ENCODE data around the gene RAB18.
"Not testable (repeated sequence)": the region's sequence is repeated elsewhere in the genome, so short reads cannot be mapped to it uniquely, and the experiment has no call there.

The RAB18 gene

DNA sequence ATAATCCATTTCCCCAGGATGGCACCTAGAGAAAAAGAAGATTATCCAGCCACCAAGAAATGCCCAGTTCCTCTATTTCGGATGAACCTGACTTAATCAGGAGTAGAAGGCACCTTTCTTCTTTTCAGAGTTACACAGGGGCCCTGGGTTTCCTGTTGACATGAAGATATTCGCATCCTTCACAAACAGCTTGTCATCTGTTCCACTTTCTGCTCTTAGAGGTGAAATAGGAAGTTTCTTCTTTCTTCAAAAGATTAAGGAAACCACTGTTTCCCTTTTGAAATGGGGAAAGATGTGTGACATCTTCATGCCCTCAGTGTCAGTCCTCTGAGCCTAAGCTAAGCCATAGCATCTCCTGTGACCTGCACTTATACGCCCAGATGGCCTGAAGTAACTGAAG lies 39.1 kb upstream of the RAB18 start:
- Histone ChIP-seq H3K9me3 (ENCODE audit: insufficient read depth, low read length) (no peaks in the 10 kb centered on the region), H3K27me3 (ENCODE audit: low read length) (no peaks in the 10 kb centered on the region), H2AFZ (ENCODE audit: low read depth, low read length, severe bottlenecking) (no peak overlapping the region), H3F3A (ENCODE audit: insufficient read depth) (no peaks in the 10 kb centered on the region), H3K9ac (ENCODE audit: low read length) (no peak overlapping the region), H3K4me2 (ENCODE audit: low read depth, low read length, poor library complexity, severe bottlenecking) (no peak overlapping the region), H3K27ac (ENCODE audit: low read depth, low read length) (no peak overlapping the region), H3K4me3 (ENCODE audit: insufficient read depth, low read length, poor library complexity, severe bottlenecking) (no peak overlapping the region), H4K20me1 (ENCODE audit: low read depth, low read length) (no peaks in the 10 kb centered on the region), H3K79me2 (ENCODE audit: insufficient read depth, low read length) (no peaks in the 10 kb centered on the region), H3K36me3 (ENCODE audit: low read length) (no peaks in the 10 kb centered on the region), H3K9me2 (replicated peaks; ENCODE audit: insufficient read depth, low read length) (no peaks in the 10 kb centered on the region)
- TF ChIP-seq, protein P1, sequence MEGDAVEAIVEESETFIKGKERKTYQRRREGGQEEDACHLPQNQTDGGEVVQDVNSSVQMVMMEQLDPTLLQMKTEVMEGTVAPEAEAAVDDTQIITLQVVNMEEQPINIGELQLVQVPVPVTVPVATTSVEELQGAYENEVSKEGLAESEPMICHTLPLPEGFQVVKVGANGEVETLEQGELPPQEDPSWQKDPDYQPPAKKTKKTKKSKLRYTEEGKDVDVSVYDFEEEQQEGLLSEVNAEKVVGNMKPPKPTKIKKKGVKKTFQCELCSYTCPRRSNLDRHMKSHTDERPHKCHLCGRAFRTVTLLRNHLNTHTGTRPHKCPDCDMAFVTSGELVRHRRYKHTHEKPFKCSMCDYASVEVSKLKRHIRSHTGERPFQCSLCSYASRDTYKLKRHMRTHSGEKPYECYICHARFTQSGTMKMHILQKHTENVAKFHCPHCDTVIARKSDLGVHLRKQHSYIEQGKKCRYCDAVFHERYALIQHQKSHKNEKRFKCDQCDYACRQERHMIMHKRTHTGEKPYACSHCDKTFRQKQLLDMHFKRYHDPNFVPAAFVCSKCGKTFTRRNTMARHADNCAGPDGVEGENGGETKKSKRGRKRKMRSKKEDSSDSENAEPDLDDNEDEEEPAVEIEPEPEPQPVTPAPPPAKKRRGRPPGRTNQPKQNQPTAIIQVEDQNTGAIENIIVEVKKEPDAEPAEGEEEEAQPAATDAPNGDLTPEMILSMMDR (IDR thresholded peaks at IDR 0.05; ENCODE audit: insufficient read depth, low read length, poor library complexity, severe bottlenecking), result no peak
- no peak for TF ChIP-seq EZH2phosphoT487 (conservative IDR thresholded peaks at IDR 0.05; ENCODE audit: low read length)

GRCh38 chr10:27465596-27465995 lies 38.5 kb upstream of the RAB18 start:
- H3K4me2 ChIP-seq (ENCODE audit: low read depth, low read length, poor library complexity, severe bottlenecking); H3K9ac ChIP-seq (ENCODE audit: low read length); H3K27ac ChIP-seq (ENCODE audit: low read depth, low read length): not testable (repeated sequence)

GRCh38 chr10:27470885-27471284 lies 33.2 kb upstream of the RAB18 start:
- Histone ChIP-seq H3K79me2 (ENCODE audit: insufficient read depth, low read length) (no peaks in the 10 kb centered on the region), H3K9ac (ENCODE audit: low read length) (no peak overlapping the region), H4K20me1 (ENCODE audit: low read depth, low read length) (no peaks in the 10 kb centered on the region), H2AFZ (ENCODE audit: low read depth, low read length, severe bottlenecking) (no peak overlapping the region), H3K4me3 (ENCODE audit: insufficient read depth, low read length, poor library complexity, severe bottlenecking) (no peak overlapping the region), H3K9me2 (replicated peaks; ENCODE audit: insufficient read depth, low read length) (no peaks in the 10 kb centered on the region), H3K27me3 (ENCODE audit: low read length) (no peaks in the 10 kb centered on the region), H3K4me2 (ENCODE audit: low read depth, low read length, poor library complexity, severe bottlenecking) (no peak overlapping the region), H3F3A (ENCODE audit: insufficient read depth) (no peaks in the 10 kb centered on the region), H3K36me3 (ENCODE audit: low read length) (no peaks in the 10 kb centered on the region), H3K9me3 (ENCODE audit: insufficient read depth, low read length) (no peaks in the 10 kb centered on the region), H3K27ac (ENCODE audit: low read depth, low read length) (no peak overlapping the region)
- TF ChIP-seq EZH2phosphoT487 (conservative IDR thresholded peaks at IDR 0.05; ENCODE audit: low read length), result no peak
- TF ChIP-seq, protein P1 (IDR thresholded peaks at IDR 0.05; ENCODE audit: insufficient read depth, low read length, poor library complexity, severe bottlenecking), result no peak

More at GRCh38 chr10:27465596-27465995, 38.5 kb upstream of the RAB18 start:
- not testable (repeated sequence) for H3K27me3 ChIP-seq (ENCODE audit: low read length); H3K79me2 ChIP-seq (ENCODE audit: insufficient read depth, low read length); H3K9me2 ChIP-seq (replicated peaks; ENCODE audit: insufficient read depth, low read length); H3F3A ChIP-seq (ENCODE audit: insufficient read depth); H3K9me3 ChIP-seq (ENCODE audit: insufficient read depth, low read length); H2AFZ ChIP-seq (ENCODE audit: low read depth, low read length, severe bottlenecking); H3K4me3 ChIP-seq (ENCODE audit: insufficient read depth, low read length, poor library complexity, severe bottlenecking); H3K36me3 ChIP-seq (ENCODE audit: low read length); H4K20me1 ChIP-seq (ENCODE audit: low read depth, low read length)

GRCh38 chr10:27474741-27475140 lies 29.4 kb upstream of the RAB18 start:
- Histone ChIP-seq H3K79me2 (ENCODE audit: insufficient read depth, low read length) (no peaks in the 10 kb centered on the region), H3K36me3 (ENCODE audit: low read length) (no peaks in the 10 kb centered on the region), H3K27ac (ENCODE audit: low read depth, low read length) (no peak overlapping the region)

More at GRCh38 chr10:27474741-27475140, 29.4 kb upstream of the RAB18 start:
- Histone ChIP-seq H3K27me3 (ENCODE audit: low read length) (no peaks in the 10 kb centered on the region), H4K20me1 (ENCODE audit: low read depth, low read length) (no peaks in the 10 kb centered on the region), H3K4me2 (ENCODE audit: low read depth, low read length, poor library complexity, severe bottlenecking) (no peak overlapping the region), H3F3A (ENCODE audit: insufficient read depth) (no peaks in the 10 kb centered on the region), H2AFZ (ENCODE audit: low read depth, low read length, severe bottlenecking) (no peak overlapping the region), H3K9ac (ENCODE audit: low read length) (no peak overlapping the region), H3K9me3 (ENCODE audit: insufficient read depth, low read length) (no peaks in the 10 kb centered on the region), H3K4me3 (ENCODE audit: insufficient read depth, low read length, poor library complexity, severe bottlenecking) (no peak overlapping the region), H3K9me2 (replicated peaks; ENCODE audit: insufficient read depth, low read length) (no peaks in the 10 kb centered on the region)
- TF ChIP-seq EZH2phosphoT487 (conservative IDR thresholded peaks at IDR 0.05; ENCODE audit: low read length), result no peak
- TF ChIP-seq, protein P1 (IDR thresholded peaks at IDR 0.05; ENCODE audit: insufficient read depth, low read length, poor library complexity, severe bottlenecking), result no peak
